Measurements from ENCODE around the gene FCHSD2. TPM values are rescaled to one million over a fixed set of nuclear protein-coding genes. Genes with fewer than 3 reads are reported as not detected.

FCHSD2 gene
- total and polyA plus RNA-seq, 4 donors, result 7.6 to 18.7 (median 9.9) TPM

DNA sequence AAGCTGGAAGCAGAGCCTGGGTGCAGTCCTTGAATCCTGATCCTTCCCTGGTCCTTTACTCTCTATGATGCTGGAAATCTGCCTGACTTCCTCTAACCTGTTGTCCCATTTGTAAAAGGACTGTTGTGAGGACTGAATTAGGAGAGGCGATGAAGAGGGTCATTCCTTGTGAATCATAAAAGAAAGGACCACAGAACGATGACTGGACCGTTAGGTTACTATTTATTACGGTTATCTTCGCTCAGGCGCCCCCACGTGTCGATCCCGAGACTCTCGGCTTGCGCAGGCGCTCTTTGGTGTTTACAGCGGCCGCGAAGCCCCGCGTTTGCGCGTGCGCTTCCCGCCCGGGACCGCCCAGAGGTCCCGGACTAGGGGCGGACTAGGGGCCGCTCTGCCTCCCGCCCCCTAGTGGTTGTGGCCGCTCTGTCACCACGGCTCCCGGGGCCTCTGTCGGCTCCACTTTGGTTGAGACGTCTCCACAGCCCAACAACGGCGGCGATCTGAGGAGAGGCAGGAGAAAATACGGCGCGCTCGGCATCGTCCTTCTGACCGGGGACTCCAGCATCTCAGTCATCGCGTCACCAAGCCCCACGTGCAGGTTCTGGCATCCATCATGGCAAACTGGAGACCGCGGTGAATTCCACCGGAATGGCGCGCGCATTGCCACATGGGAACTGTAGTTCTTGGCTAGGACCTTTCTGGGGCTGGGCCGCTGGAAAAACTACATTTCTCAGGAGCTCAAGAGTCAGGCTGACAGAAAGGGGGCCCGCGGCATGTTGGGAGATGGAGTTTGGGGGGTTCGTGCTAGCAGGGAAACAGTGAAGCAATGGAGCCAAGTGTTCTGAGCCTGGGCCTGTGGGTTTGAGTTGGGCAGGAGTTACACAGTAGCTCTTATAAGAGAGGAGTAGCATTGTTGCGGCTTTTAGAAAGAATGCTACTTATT, 348.4 kb downstream of the FCHSD2 start, which contains the start of gene STARD10 (continued):
- TF ChIP-seq, protein P1, sequence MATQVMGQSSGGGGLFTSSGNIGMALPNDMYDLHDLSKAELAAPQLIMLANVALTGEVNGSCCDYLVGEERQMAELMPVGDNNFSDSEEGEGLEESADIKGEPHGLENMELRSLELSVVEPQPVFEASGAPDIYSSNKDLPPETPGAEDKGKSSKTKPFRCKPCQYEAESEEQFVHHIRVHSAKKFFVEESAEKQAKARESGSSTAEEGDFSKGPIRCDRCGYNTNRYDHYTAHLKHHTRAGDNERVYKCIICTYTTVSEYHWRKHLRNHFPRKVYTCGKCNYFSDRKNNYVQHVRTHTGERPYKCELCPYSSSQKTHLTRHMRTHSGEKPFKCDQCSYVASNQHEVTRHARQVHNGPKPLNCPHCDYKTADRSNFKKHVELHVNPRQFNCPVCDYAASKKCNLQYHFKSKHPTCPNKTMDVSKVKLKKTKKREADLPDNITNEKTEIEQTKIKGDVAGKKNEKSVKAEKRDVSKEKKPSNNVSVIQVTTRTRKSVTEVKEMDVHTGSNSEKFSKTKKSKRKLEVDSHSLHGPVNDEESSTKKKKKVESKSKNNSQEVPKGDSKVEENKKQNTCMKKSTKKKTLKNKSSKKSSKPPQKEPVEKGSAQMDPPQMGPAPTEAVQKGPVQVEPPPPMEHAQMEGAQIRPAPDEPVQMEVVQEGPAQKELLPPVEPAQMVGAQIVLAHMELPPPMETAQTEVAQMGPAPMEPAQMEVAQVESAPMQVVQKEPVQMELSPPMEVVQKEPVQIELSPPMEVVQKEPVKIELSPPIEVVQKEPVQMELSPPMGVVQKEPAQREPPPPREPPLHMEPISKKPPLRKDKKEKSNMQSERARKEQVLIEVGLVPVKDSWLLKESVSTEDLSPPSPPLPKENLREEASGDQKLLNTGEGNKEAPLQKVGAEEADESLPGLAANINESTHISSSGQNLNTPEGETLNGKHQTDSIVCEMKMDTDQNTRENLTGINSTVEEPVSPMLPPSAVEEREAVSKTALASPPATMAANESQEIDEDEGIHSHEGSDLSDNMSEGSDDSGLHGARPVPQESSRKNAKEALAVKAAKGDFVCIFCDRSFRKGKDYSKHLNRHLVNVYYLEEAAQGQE (IDR thresholded peaks at IDR 0.05), result no peak
- peak; percentile 69 for TF ChIP-seq SP1 (IDR thresholded peaks at IDR 0.05)
- TF ChIP-seq GABPA (IDR thresholded peaks at IDR 0.05 in 1 of 2, conservative IDR thresholded peaks at IDR 0.05 in 1 of 2), result peak in 1 of 2 donors; percentile 23
- no peak for TF ChIP-seq HNF4G (IDR thresholded peaks at IDR 0.05)
- TF ChIP-seq FOXA1 (IDR thresholded peaks at IDR 0.05), result no peak
- peak; percentile 2 to 7 for TF ChIP-seq HNF4A (conservative IDR thresholded peaks at IDR 0.05)
- TF ChIP-seq, protein P2, sequence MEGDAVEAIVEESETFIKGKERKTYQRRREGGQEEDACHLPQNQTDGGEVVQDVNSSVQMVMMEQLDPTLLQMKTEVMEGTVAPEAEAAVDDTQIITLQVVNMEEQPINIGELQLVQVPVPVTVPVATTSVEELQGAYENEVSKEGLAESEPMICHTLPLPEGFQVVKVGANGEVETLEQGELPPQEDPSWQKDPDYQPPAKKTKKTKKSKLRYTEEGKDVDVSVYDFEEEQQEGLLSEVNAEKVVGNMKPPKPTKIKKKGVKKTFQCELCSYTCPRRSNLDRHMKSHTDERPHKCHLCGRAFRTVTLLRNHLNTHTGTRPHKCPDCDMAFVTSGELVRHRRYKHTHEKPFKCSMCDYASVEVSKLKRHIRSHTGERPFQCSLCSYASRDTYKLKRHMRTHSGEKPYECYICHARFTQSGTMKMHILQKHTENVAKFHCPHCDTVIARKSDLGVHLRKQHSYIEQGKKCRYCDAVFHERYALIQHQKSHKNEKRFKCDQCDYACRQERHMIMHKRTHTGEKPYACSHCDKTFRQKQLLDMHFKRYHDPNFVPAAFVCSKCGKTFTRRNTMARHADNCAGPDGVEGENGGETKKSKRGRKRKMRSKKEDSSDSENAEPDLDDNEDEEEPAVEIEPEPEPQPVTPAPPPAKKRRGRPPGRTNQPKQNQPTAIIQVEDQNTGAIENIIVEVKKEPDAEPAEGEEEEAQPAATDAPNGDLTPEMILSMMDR (IDR thresholded peaks at IDR 0.05; ENCODE audit: low read depth, low read length, missing input control), result peak; percentile 87

DNA sequence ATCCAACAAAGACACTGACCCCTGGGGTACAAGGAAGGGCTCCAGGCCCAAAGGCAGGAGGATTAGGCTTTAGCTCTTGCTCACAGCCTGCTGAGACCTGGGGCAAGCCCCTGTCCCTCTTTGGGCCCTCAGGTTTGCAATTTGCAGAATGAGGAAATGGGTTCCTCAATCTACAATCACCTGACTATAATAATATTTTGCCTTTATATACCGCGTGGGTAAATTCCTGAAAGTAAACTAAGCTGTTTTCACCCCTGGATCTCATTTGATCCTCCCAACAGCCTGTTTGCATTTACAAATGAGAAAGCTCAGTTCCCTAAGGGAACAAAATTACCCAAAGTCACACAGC, 349.1 kb downstream of the FCHSD2 start:
- Histone ChIP-seq H3K4me1 (ENCODE audit: control insufficient read depth in 4 of 4, insufficient read depth in 4 of 4, low read length in 3 of 4) (peaks cover 9 to 42% (median 34%) of the 10 kb centered on the region in 4 donors), H3K9ac (ENCODE audit: low read depth in 1 of 2, low read length in 2 of 2) (peak overlapping the region; percentile 64 to 93)

More for the DNA sequence above, 349.1 kb downstream of the FCHSD2 start:
- H3K27ac ChIP-seq (ENCODE audit: low read depth in 1 of 2, low read length in 2 of 2), result peak overlapping the region; percentile 97 to 98
- WGBS, result 72% methylated on average over 2 of the region's 2 CpGs
- H3K4me3 ChIP-seq (ENCODE audit: low read depth in 1 of 3, low read length in 3 of 3), result no peak overlapping the region
- no peaks in the 10 kb centered on the region for H3K27me3 ChIP-seq (ENCODE audit: control insufficient read depth in 4 of 4, insufficient read depth in 4 of 4, low read length in 3 of 4)
- H3K36me3 ChIP-seq (ENCODE audit: control insufficient read depth in 4 of 4, insufficient read depth in 3 of 4, low read depth in 1 of 4, low read length in 3 of 4), result no peaks in the 10 kb centered on the region
- no peaks in the 10 kb centered on the region for H3K9me3 ChIP-seq (ENCODE audit: control insufficient read depth in 4 of 4, low read length in 3 of 4)
- TF ChIP-seq, protein P3, sequence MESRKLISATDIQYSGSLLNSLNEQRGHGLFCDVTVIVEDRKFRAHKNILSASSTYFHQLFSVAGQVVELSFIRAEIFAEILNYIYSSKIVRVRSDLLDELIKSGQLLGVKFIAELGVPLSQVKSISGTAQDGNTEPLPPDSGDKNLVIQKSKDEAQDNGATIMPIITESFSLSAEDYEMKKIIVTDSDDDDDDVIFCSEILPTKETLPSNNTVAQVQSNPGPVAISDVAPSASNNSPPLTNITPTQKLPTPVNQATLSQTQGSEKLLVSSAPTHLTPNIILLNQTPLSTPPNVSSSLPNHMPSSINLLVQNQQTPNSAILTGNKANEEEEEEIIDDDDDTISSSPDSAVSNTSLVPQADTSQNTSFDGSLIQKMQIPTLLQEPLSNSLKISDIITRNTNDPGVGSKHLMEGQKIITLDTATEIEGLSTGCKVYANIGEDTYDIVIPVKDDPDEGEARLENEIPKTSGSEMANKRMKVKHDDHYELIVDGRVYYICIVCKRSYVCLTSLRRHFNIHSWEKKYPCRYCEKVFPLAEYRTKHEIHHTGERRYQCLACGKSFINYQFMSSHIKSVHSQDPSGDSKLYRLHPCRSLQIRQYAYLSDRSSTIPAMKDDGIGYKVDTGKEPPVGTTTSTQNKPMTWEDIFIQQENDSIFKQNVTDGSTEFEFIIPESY (IDR thresholded peaks at IDR 0.05), result no peak
- TF ChIP-seq NR2F2 (IDR thresholded peaks at IDR 0.05) (no peak), JUND (IDR thresholded peaks at IDR 0.05) (no peak), TAF1 (conservative IDR thresholded peaks at IDR 0.05) (no peak), EGR1 (IDR thresholded peaks at IDR 0.05; ENCODE audit: low read depth in 2 of 2) (no peak), SP1 (IDR thresholded peaks at IDR 0.05) (no peak)
- TF ChIP-seq, protein P1 (IDR thresholded peaks at IDR 0.05), result no peak
- TF ChIP-seq, protein P4, sequence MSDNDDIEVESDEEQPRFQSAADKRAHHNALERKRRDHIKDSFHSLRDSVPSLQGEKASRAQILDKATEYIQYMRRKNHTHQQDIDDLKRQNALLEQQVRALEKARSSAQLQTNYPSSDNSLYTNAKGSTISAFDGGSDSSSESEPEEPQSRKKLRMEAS (IDR thresholded peaks at IDR 0.05), result no peak
- DNase-seq (ENCODE audit: low spot score), result no peak

All from liver (tissue), 9 donors.